H1 (cell line): ENCODE data around the gene DYRK1B. TPM values are rescaled to one million over a fixed set of nuclear protein-coding genes. Genes with fewer than 3 reads are reported as not detected.

Experiments
- CTCF ChIA-PET: fragments of 300-600 bp; sonication (Branson Sonifier 250); formaldehyde crosslinking; loops from one replicate; lab custom pipeline; 2021; ENCODE audit not compliant: partially characterized antibody; lab: Charles Lee
- POLR2A ChIA-PET: fragments of 300-600 bp; sonication (Branson Sonifier 250); formaldehyde crosslinking; loops from one replicate; lab custom pipeline; 2021; ENCODE audit warnings: inconsistent platforms; ENCODE audit not compliant: partially characterized antibody; lab: Charles Lee
- DNase-seq, 2 experiments: peaks; one replicate each; pipeline versions ENCODE4 v3.0.0 to v3.0.0-alpha.2; 2010 to 2022; ENCODE audit warnings: low spot score in 2 of 2, low read depth in 1 of 2, mixed read lengths in 1 of 2
- FAIRE-seq: peaks from 2 replicates; lab custom pipeline; 2011; peaks lifted over from hg19 to GRCh38; lab: Jason Lieb, UNC
- H2AFZ ChIP-seq: 2 replicates; pipeline ENCODE4 v1.8.1; 2012; ENCODE audit warnings: low read length, inconsistent platforms
- H2AK5ac ChIP-seq: 2 replicates; pipeline ENCODE4 v1.6.1; 2013; ENCODE audit warnings: low read depth, low read length
- H2BK120ac ChIP-seq: replicated peaks from 2 replicates; pipeline ENCODE3; 2013; ENCODE audit warnings: low read depth, low read length, inconsistent platforms
- H2BK12ac ChIP-seq: 2 replicates; pipeline ENCODE4 v1.6.1; 2013; ENCODE audit warnings: low read depth, low read length
- H2BK15ac ChIP-seq: 2 replicates; pipeline ENCODE4 v1.6.1; 2013; ENCODE audit warnings: low read length
- H2BK20ac ChIP-seq: 2 replicates; pipeline ENCODE4 v1.6.1; 2013; ENCODE audit warnings: low read length
- H2BK5ac ChIP-seq: 2 replicates; pipeline ENCODE4 v1.6.1; 2013; ENCODE audit warnings: low read depth, low read length
- H3K14ac ChIP-seq: 2 replicates; pipeline ENCODE4 v1.6.1; 2013; ENCODE audit warnings: inconsistent platforms; ENCODE audit not compliant: insufficient read length
- H3K18ac ChIP-seq: 2 replicates; pipeline ENCODE4 v1.6.1; 2013; ENCODE audit warnings: low read length; ENCODE audit errors: extremely low read depth
- H3K23ac ChIP-seq: 2 replicates; pipeline ENCODE4 v1.6.1; 2013; ENCODE audit warnings: inconsistent platforms; ENCODE audit not compliant: insufficient read length
- H3K23me2 ChIP-seq: 2 replicates; pipeline ENCODE4 v1.6.1; 2013; ENCODE audit warnings: low read depth, low read length
- H3K27ac ChIP-seq: 2 replicates; pipeline ENCODE4 v1.6.1; 2011; ENCODE audit warnings: low read depth, low read length, inconsistent platforms
- H3K27me3 ChIP-seq, 4 experiments: replicated peaks in 1 of 4; 1 replicate in 1 of 4; 2 replicates in 3 of 4; pipeline versions ENCODE4 v1.6.1 to v1.8.1; 2011 to 2013; ENCODE audit warnings: low read length in 3 of 4, mild to moderate bottlenecking in 3 of 4, inconsistent platforms in 2 of 4, mixed read lengths in 2 of 4, moderate library complexity in 1 of 4; ENCODE audit not compliant: control insufficient read depth in 3 of 4, insufficient read depth in 3 of 4; ENCODE audit errors: extremely low read depth in 1 of 4
- H3K36me3 ChIP-seq, 4 experiments: 2 replicates each; pipeline versions ENCODE4 v1.6.1 to v1.8.1; 2011 to 2013; ENCODE audit warnings: mild to moderate bottlenecking in 4 of 4, low read length in 3 of 4, moderate library complexity in 2 of 4, control low read depth in 1 of 4, inconsistent platforms in 1 of 4; ENCODE audit not compliant: insufficient read depth in 4 of 4, control insufficient read depth in 2 of 4
- H3K4ac ChIP-seq: replicated peaks from 2 replicates; pipeline ENCODE3; 2013; ENCODE audit warnings: low read length, low read depth, mixed read lengths, inconsistent platforms; ENCODE audit not compliant: insufficient read length
- H3K4me1 ChIP-seq, 4 experiments: replicated peaks in 1 of 4; 1 replicate in 1 of 4; 2 replicates in 3 of 4; pipeline versions ENCODE4 v1.6.1 to v1.8.1; 2011 to 2013; ENCODE audit warnings: low read length in 3 of 4, inconsistent platforms in 2 of 4, mixed read lengths in 1 of 4; ENCODE audit not compliant: insufficient read depth in 4 of 4, control insufficient read depth in 3 of 4
- H3K4me2 ChIP-seq, 2 experiments: 2 replicates each; pipeline versions ENCODE4 v1.6.1 to v1.8.1; 2011 to 2013; ENCODE audit warnings: low read depth in 2 of 2, low read length in 2 of 2, control low read depth in 1 of 2, inconsistent platforms in 1 of 2, mild to moderate bottlenecking in 1 of 2; ENCODE audit not compliant: insufficient read depth in 1 of 2
- H3K4me3 ChIP-seq, 4 experiments: fragments of 200-600, 300-600 bp in 1 of 4; sonication (generic), shearing (Covaris generic), sonication (Bioruptor Twin) in 1 of 4; 2 replicates each; pipeline versions ENCODE4 v1.5.1 to v1.8.1; 2011 to 2016; ENCODE audit warnings: low read length in 4 of 4, low read depth in 3 of 4, control low read depth in 2 of 4, inconsistent platforms in 2 of 4, mild to moderate bottlenecking in 2 of 4, mixed read lengths in 1 of 4, moderate library complexity in 1 of 4; ENCODE audit not compliant: insufficient read depth in 2 of 4; ENCODE audit errors: extremely low read depth in 1 of 4
- H3K56ac ChIP-seq: replicated peaks from 2 replicates; pipeline ENCODE3; 2013; ENCODE audit warnings: low read depth, mild to moderate bottlenecking, mixed read lengths, low read length, inconsistent platforms; ENCODE audit not compliant: insufficient read length
- H3K79me1 ChIP-seq: 2 replicates; pipeline ENCODE4 v1.6.1; 2013; ENCODE audit warnings: low read depth, low read length, control low read depth
- H3K79me2 ChIP-seq, 2 experiments: 2 replicates each; pipeline versions ENCODE4 v1.6.1 to v1.8.1; 2012 to 2013; ENCODE audit warnings: low read length in 2 of 2, mild to moderate bottlenecking in 2 of 2, inconsistent platforms in 1 of 2; ENCODE audit not compliant: insufficient read depth in 2 of 2, control insufficient read depth in 1 of 2
- H3K9ac ChIP-seq, 4 experiments: replicated peaks in 1 of 4; 1 replicate in 1 of 4; 2 replicates in 3 of 4; pipeline versions ENCODE4 v1.6.1 to v1.8.1; 2011 to 2013; ENCODE audit warnings: low read depth in 3 of 4, low read length in 3 of 4, control low read depth in 2 of 4, mild to moderate bottlenecking in 2 of 4, moderate library complexity in 2 of 4, inconsistent platforms in 1 of 4; ENCODE audit errors: extremely low read depth in 1 of 4
- H3K9me3 ChIP-seq, 2 experiments: 2 replicates each; pipeline versions ENCODE4 v1.6.1 to v1.8.1; 2012 to 2013; ENCODE audit warnings: mild to moderate bottlenecking in 2 of 2, moderate library complexity in 2 of 2, control low read depth in 1 of 2, inconsistent platforms in 1 of 2, low read depth in 1 of 2, low read length in 1 of 2, mixed read lengths in 1 of 2; ENCODE audit not compliant: insufficient read depth in 2 of 2
- H4K20me1 ChIP-seq, 2 experiments: replicated peaks in 1 of 2; 2 replicates each; pipeline versions ENCODE3 to v1.8.1; 2011 to 2013; ENCODE audit warnings: inconsistent platforms in 2 of 2, low read length in 2 of 2, mild to moderate bottlenecking in 1 of 2; ENCODE audit not compliant: insufficient read depth in 2 of 2, control insufficient read depth in 1 of 2
- H4K5ac ChIP-seq: 2 replicates; pipeline ENCODE4 v1.6.1; 2013; ENCODE audit warnings: low read length, low read depth, mixed read lengths, inconsistent platforms; ENCODE audit not compliant: insufficient read length
- H4K8ac ChIP-seq: 2 replicates; pipeline ENCODE4 v1.8.0; 2013; ENCODE audit warnings: mild to moderate bottlenecking, moderate library complexity, low read length, inconsistent platforms; ENCODE audit not compliant: insufficient read depth; ENCODE audit errors: extremely low read depth
- H4K91ac ChIP-seq: replicated peaks from 2 replicates; pipeline ENCODE3; 2013; ENCODE audit warnings: low read length, mixed read lengths, inconsistent platforms; ENCODE audit not compliant: insufficient read length
- WGBS, 2 experiments: shearing (Covaris generic) in 1 of 2; methylation state at CpG; one replicate each; pipeline versions ENCODE4 v1.1.6 to v1.1.7; 2013 to 2015; ENCODE audit warnings: low lambda C conversion rate in 2 of 2, mixed read lengths in 2 of 2, inconsistent platforms in 1 of 2, low coverage in 1 of 2, missing lambda C conversion rate in 1 of 2; ENCODE audit not compliant: insufficient replicate concordance in 2 of 2, insufficient coverage in 1 of 2, insufficient read length in 1 of 2; ENCODE audit errors: extremely low coverage in 1 of 2, missing lambda C conversion rate in 1 of 2; 5-methylcytosine and 5-hydroxymethylcytosine counted together
- polyA plus RNA-seq, 7 experiments: library from polyadenylated mRNA; depleted of rRNA in 3 of 7; stranded (reverse) in 5 of 7; unstranded in 2 of 7; fragments of >200 nt in 5 of 7; fragments of 200-250 nt in 2 of 7; gene quantifications; 1 replicate in 5 of 7; 2 replicates in 1 of 7; 4 replicates in 1 of 7; pipeline versions ENCODE4 v1.2.1 to v1.2.3, GENCODE V29; 2011 to 2013; ENCODE audit warnings: missing spikeins in 2 of 7, mixed read lengths in 2 of 7
- total RNA-seq: library from RNA; stranded (reverse); fragmentation: NEBNext Ultra II Directional; extraction: Animal tissue kit (Norgen Biotek cat#: 25700); gene quantifications from 2 replicates; pipeline ENCODE4 v1.2.1, GENCODE V29; 2021

The DYRK1B gene
- total and polyA plus RNA-seq, 2 of the 8 experiments (the other 6 are each of a cell fraction or from before 2014, with no cell fraction given): 6.9 to 14.8 TPM

DNA sequence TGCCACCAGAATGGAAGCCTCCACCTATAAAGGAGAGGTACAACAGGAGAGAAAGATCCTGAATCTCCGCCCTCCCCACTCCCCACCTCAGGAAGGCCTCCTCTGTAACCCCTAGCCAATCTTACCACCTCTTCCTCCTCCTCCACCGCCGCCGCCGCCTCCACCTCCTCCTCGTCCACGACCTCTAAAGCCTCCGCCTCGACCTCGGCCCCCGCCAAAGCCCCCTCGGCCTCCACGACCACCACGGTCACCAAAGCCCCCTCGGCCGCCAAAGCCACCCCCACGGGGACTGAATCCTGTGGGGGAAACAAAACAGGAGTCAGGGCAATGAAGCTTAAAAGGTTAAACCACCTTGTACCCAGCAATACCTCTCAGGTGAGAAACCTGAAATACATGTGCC lies 6.5 kb upstream of the DYRK1B start:
- Histone ChIP-seq H2AFZ (no peak overlapping the region), H3K9ac (no peak overlapping the region), H2BK12ac (no peak overlapping the region), H2AK5ac (no peak overlapping the region), H3K79me1 (peaks cover 20% of the 10 kb centered on the region), H2BK5ac (no peak overlapping the region), H2BK120ac (no peak overlapping the region), H3K56ac (no peak overlapping the region), H3K4me3 (no peak overlapping the region), H2BK20ac (no peak overlapping the region), H3K18ac (no peak overlapping the region), H3K79me2 (peaks cover 45 to 71% of the 10 kb centered on the region in 2 experiments), H4K5ac (no peak overlapping the region), H3K14ac (no peak overlapping the region), H3K4me1 (peaks cover 3 to 21% (median 10%) of the 10 kb centered on the region in 4 experiments), H3K27ac (no peak overlapping the region), H3K23ac (no peak overlapping the region), H4K8ac (0 out of 2 replicates have a peak overlapping the region, but pooled peaks have one; percentile 8), H4K20me1 (peaks cover 30 to 40% of the 10 kb centered on the region in 2 experiments), H4K91ac (no peak overlapping the region), H3K23me2 (peaks cover 8% of the 10 kb centered on the region), H3K4ac (no peak overlapping the region), H2BK15ac (no peak overlapping the region), H3K4me2 (no peak overlapping the region), H3K36me3 (peaks cover 38 to 57% (median 46%) of the 10 kb centered on the region in 4 experiments), H3K27me3 (no peaks in the 10 kb centered on the region), H3K9me3 (no peaks in the 10 kb centered on the region)
- CTCF ChIA-PET: interaction anchor here (1.1 to 6.4 kb wide), 5 partner anchors 12 to 167 kb away, joined by 3 to 43 read pairs (median 13); no protein-coding TSS in a partner anchor
- POLR2A ChIA-PET: interaction anchor here (1.0 kb wide), 1 partner anchor 16 kb away, joined by 3 read pairs; no protein-coding TSS in a partner anchor
- WGBS, 2 experiments: 94% methylated on average over 16 of the region's 17 CpGs; no CpG with 5 or more reads in 1 of the 2 experiments
- DNase-seq (no peak), FAIRE-seq (no peak)
